Hepatocyte (in vitro differentiated cells): ENCODE results near the gene SULT6B1.

Source experiments
- CTCF ChIP-seq: fragments of 200-600 bp; sonication (generic); IDR thresholded peaks from 2 replicates; pipeline ENCODE4 v1.5.1; 2016; ENCODE audit warnings: antibody characterized with exemption, mild to moderate bottlenecking; ENCODE audit not compliant: poor library complexity
- EZH2 ChIP-seq: fragments of 200-600 bp; sonication (generic); IDR thresholded peaks from 2 replicates; pipeline ENCODE4 v1.6.1; 2016; ENCODE audit warnings: antibody characterized with exemption, mild to moderate bottlenecking, borderline replicate concordance
- EZH2phosphoT487 ChIP-seq: fragments of 200-600 bp; sonication (generic); IDR thresholded peaks from one replicate; pipeline ENCODE4 v1.6.1; 2018; ENCODE audit warnings: antibody characterized with exemption, mild to moderate bottlenecking, low read depth, moderate library complexity; ENCODE audit not compliant: unreplicated experiment, severe bottlenecking

GRCh38 chr2:37211212-37211611 lies 22.7 kb upstream of the SULT6B1 start:
- no peak for TF ChIP-seq EZH2phosphoT487
- no peak for TF ChIP-seq CTCF
- TF ChIP-seq EZH2, result no peak
